ENCODE measurements around the gene PTCD3.

Gene PTCD3

GRCh38 chr2:86072271-86072858 is 33.7 kb upstream of the PTCD3 start:
- no peak for TF ChIP-seq JUND (IDR thresholded peaks at IDR 0.05; ENCODE audit: low read depth)
- in situ Hi-C loops (cut with HindIII; ENCODE audit: low pct_unique_long_range_greater_than_20kb, low sequenced_read_pairs) = no loop called here
- peak; percentile 61 to 92 for DNase-seq (ENCODE audit: low read depth in 1 of 2, low spot score in 1 of 2)

GRCh38 chr2:86073225-86073624 is 32.8 kb upstream of the PTCD3 start:
- TF ChIP-seq JUND (IDR thresholded peaks at IDR 0.05; ENCODE audit: low read depth) = no peak
- in situ Hi-C loops (cut with HindIII; ENCODE audit: low pct_unique_long_range_greater_than_20kb, low sequenced_read_pairs) = no loop called here
- no peak for DNase-seq (ENCODE audit: low read depth in 1 of 2, low spot score in 1 of 2)

GRCh38 chr2:86074256-86074655 is 31.8 kb upstream of the PTCD3 start:
- TF ChIP-seq JUND (IDR thresholded peaks at IDR 0.05; ENCODE audit: low read depth) = no peak
- in situ Hi-C loops (cut with HindIII; ENCODE audit: low pct_unique_long_range_greater_than_20kb, low sequenced_read_pairs) = no loop called here

GRCh38 chr2:86074811-86075210 is 31.2 kb upstream of the PTCD3 start:
- TF ChIP-seq JUND (IDR thresholded peaks at IDR 0.05; ENCODE audit: low read depth) = no peak
- in situ Hi-C loops (cut with HindIII; ENCODE audit: low pct_unique_long_range_greater_than_20kb, low sequenced_read_pairs) = no loop called here
- no peak for DNase-seq (ENCODE audit: low read depth in 1 of 2, low spot score in 1 of 2)

More at GRCh38 chr2:86074256-86074655, 31.8 kb upstream of the PTCD3 start:
- no peak for DNase-seq (ENCODE audit: low read depth in 1 of 2, low spot score in 1 of 2)

GRCh38 chr2:86075886-86076285 is 30.1 kb upstream of the PTCD3 start:
- in situ Hi-C loops (cut with HindIII; ENCODE audit: low pct_unique_long_range_greater_than_20kb, low sequenced_read_pairs) = no loop called here
- TF ChIP-seq JUND (IDR thresholded peaks at IDR 0.05; ENCODE audit: low read depth) = no peak
- no peak for DNase-seq (ENCODE audit: low read depth in 1 of 2, low spot score in 1 of 2)

- peak in 1 of 2 experiments; percentile 33 for DNase-seq (ENCODE audit: low read depth in 1 of 2, low spot score in 1 of 2)
- in situ Hi-C loops (cut with HindIII; ENCODE audit: low pct_unique_long_range_greater_than_20kb, low sequenced_read_pairs) = no loop called here
- TF ChIP-seq JUND (IDR thresholded peaks at IDR 0.05; ENCODE audit: low read depth) = no peak
Observed at GRCh38 chr2:86078774-86079545, 27.1 kb upstream of the PTCD3 start.

- no peak for TF ChIP-seq JUND (IDR thresholded peaks at IDR 0.05; ENCODE audit: low read depth)
- in situ Hi-C loops (cut with HindIII; ENCODE audit: low pct_unique_long_range_greater_than_20kb, low sequenced_read_pairs) = no loop called here
- peak; percentile 9 to 64 for DNase-seq (ENCODE audit: low read depth in 1 of 2, low spot score in 1 of 2)
Observed at GRCh38 chr2:86079981-86080911, 25.8 kb upstream of the PTCD3 start.

- in situ Hi-C loops (cut with HindIII; ENCODE audit: low pct_unique_long_range_greater_than_20kb, low sequenced_read_pairs) = no loop called here
- TF ChIP-seq JUND (IDR thresholded peaks at IDR 0.05; ENCODE audit: low read depth) = no peak
- no peak for DNase-seq (ENCODE audit: low read depth in 1 of 2, low spot score in 1 of 2)
Observed at GRCh38 chr2:86081724-86082123, 24.3 kb upstream of the PTCD3 start.

- no peak for DNase-seq (ENCODE audit: low read depth in 1 of 2, low spot score in 1 of 2)
- in situ Hi-C loops (cut with HindIII; ENCODE audit: low pct_unique_long_range_greater_than_20kb, low sequenced_read_pairs) = no loop called here
- TF ChIP-seq JUND (IDR thresholded peaks at IDR 0.05; ENCODE audit: low read depth) = no peak
Observed at GRCh38 chr2:86082756-86083155, 23.3 kb upstream of the PTCD3 start.

- no peak for DNase-seq (ENCODE audit: low read depth in 1 of 2, low spot score in 1 of 2)
- TF ChIP-seq JUND (IDR thresholded peaks at IDR 0.05; ENCODE audit: low read depth) = no peak
- in situ Hi-C loops (cut with HindIII; ENCODE audit: low pct_unique_long_range_greater_than_20kb, low sequenced_read_pairs) = no loop called here
Observed at GRCh38 chr2:86087936-86088850, 17.8 kb upstream of the PTCD3 start.

- in situ Hi-C loops (cut with HindIII; ENCODE audit: low pct_unique_long_range_greater_than_20kb, low sequenced_read_pairs) = no loop called here
- TF ChIP-seq JUND (IDR thresholded peaks at IDR 0.05; ENCODE audit: low read depth) = no peak
- no peak for DNase-seq (ENCODE audit: low read depth in 1 of 2, low spot score in 1 of 2)
Observed at GRCh38 chr2:86094229-86094628, 11.8 kb upstream of the PTCD3 start.
